ENCODE data around the gene USP25. TPM values are rescaled to one million over a fixed set of nuclear protein-coding genes. Genes with fewer than 3 reads are reported as not detected.

The USP25 gene
- total RNA-seq, 2 experiments from 2014 or later: 70.4 to 73.4 TPM

DNA sequence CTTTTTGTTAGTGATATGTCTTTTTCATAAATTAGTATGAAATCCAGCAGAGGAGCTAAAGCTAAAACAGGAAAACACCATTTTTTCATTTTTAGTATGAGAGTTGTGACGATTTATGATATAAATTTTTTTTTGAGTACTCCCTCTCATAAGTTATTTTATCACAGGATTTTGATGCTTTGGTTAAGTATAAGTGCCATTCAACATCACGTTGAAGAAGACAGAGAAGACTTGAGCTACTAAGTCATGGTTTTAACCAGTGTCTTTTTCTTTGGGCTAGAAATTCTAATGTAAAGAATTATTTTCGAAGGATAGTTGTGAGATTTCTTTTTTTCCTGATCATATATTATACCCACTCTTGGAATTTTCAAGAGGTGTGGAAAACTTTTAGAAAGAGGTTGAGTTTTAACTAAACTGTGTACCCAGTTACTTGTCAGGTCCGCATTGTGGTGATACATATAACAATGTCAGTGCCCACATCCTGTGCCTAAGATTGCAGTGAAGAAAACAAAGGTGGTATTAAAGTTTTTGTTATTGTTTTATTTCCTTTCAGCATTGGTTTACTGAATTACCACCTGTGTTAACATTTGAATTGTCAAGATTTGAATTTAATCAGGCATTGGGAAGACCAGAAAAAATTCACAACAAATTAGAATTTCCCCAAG, 93.8 kb downstream of the USP25 start:
- POLR2A ChIA-PET: interaction anchor here (0.9 kb wide), 1 partner anchor 93 kb away, joined by 3 read pairs; no protein-coding TSS in a partner anchor
- ATAC-seq (ENCODE audit: low read depth) (peak; percentile 81), DNase-seq (no peak)
- Mint-ChIP-seq H3K27ac (peak overlapping the region; percentile 68), H3K27me3 (no peaks in the 10 kb centered on the region), H3K4me3 (peak overlapping the region; percentile 37), H3K4me1 (peaks cover 22% of the 10 kb centered on the region), H3K9me3 (no peaks in the 10 kb centered on the region), H3K36me3 (peaks cover 31% of the 10 kb centered on the region)

DNA sequence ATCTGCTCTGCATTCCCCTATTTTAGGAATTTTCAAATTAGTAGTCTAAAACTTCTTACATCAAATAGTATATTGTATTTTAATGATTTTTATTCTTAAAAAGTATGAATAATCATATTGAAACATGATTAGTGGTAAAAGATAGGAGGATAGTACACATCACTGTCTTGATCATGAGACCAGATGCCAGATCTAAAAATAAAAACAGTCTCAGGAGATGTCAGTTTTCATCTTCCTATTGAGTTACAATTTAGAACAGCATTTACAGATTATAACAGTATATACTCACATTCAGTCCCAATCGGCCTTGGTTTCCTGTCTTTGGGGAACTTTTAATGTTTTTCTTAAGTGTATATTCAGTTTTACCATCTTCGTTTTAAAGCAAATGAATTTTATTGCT, 95.9 kb downstream of the USP25 start:
- no peaks in the 10 kb centered on the region for H3K9me3 Mint-ChIP-seq
- peaks cover 29% of the 10 kb centered on the region for H3K4me1 Mint-ChIP-seq
- POLR2A ChIA-PET: no interaction called here
- ATAC-seq (ENCODE audit: low read depth) (no peak), DNase-seq (no peak)
- no peak overlapping the region for H3K4me3 Mint-ChIP-seq
- peaks cover 20% of the 10 kb centered on the region for H3K36me3 Mint-ChIP-seq
- H3K27ac Mint-ChIP-seq: no peak overlapping the region
- no peaks in the 10 kb centered on the region for H3K27me3 Mint-ChIP-seq

DNA sequence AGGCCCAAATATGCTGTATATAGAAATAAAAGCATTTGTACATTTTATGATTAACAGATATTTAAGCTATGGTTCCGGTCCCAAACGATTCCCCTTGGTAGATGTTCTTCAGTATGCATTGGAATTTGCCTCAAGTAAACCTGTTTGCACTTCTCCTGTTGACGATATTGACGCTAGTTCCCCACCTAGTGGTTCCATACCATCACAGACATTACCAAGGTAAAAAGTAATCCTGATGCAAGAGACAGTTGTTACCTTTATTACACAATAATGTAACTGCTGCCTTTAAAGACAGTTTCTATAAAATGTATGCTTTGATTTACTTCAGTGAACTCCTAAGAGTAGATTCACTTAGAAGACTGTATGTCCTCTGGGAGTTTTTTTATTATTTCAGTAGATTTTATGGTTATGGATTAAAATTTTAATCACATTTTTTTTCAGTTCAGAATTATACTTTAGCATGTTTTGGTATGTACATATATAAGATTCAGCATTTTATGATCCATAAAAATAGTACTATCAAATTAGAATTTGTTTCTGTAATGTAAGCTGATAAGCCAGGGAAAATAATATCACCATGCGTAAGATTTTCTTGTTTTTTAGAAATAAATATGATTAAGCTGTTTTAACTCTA, 96.5 kb downstream of the USP25 start:
- no peak for DNase-seq
- H3K4me3 Mint-ChIP-seq: no peak overlapping the region

DNA sequence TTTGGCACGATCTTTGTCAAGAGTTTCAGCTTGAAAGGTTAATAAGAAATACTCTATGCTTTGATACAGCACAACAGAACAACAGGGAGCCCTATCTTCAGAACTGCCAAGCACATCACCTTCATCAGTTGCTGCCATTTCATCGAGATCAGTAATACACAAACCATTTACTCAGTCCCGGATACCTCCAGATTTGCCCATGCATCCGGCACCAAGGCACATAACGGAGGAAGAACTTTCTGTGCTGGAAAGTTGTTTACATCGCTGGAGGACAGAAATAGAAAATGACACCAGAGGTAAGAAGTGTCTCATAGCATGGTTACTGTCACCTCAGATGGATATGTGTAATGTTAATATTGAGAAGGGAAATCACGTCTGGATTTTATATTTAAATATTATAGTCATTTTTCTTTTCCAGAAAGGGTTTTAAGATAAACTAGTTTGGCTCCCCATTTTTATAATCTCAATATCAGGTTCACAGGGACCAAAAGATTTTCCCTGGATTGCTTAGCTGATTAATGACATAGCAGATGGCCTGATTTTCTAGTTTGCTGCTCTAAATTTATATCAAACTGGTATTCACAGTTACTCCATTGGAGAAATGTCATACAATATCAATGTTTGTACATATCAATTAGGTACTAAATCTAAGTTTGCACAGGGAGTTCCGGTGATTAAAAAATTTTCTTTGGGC, 97.3 kb downstream of the USP25 start:
- H3K27ac Mint-ChIP-seq: no peak overlapping the region
- ATAC-seq (ENCODE audit: low read depth) (no peak), DNase-seq (no peak)
- peaks cover 24% of the 10 kb centered on the region for H3K36me3 Mint-ChIP-seq
- H3K9me3 Mint-ChIP-seq: no peaks in the 10 kb centered on the region
- peaks cover 36% of the 10 kb centered on the region for H3K4me1 Mint-ChIP-seq
- H3K4me3 Mint-ChIP-seq: no peak overlapping the region
- no peaks in the 10 kb centered on the region for H3K27me3 Mint-ChIP-seq
- POLR2A ChIA-PET: no interaction called here

More for the DNA sequence above, 96.5 kb downstream of the USP25 start:
- no peaks in the 10 kb centered on the region for H3K27me3 Mint-ChIP-seq
- H3K4me1 Mint-ChIP-seq: peaks cover 32% of the 10 kb centered on the region
- peak; percentile 34 for ATAC-seq (ENCODE audit: low read depth)
- POLR2A ChIA-PET: no interaction called here
- no peaks in the 10 kb centered on the region for H3K9me3 Mint-ChIP-seq
- peaks cover 22% of the 10 kb centered on the region for H3K36me3 Mint-ChIP-seq
- no peak overlapping the region for H3K27ac Mint-ChIP-seq

DNA sequence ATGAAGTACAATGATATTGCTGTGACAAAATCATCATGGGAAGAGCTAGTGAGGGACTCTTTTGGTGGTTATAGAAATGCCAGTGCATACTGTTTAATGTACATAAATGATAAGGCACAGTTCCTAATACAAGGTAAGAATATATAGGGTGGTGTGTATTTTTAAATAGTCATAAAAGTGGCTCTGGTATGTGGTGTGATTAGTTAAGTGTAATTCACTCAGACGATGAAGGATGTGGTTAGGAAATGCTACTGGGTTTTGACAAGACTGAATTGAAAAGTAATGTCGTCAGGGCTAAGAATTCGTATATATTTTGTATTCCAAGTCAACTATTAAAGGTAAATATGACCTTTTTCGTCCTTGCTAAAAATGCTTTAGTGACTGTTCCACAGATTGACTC, 101.7 kb downstream of the USP25 start:
- no peaks in the 10 kb centered on the region for H3K9me3 Mint-ChIP-seq
- ATAC-seq (ENCODE audit: low read depth) (peak; percentile 39), DNase-seq (no peak)
- no peaks in the 10 kb centered on the region for H3K27me3 Mint-ChIP-seq
- H3K4me3 Mint-ChIP-seq: peak overlapping the region; percentile 40
- H3K4me1 Mint-ChIP-seq: peaks cover 18% of the 10 kb centered on the region
- POLR2A ChIA-PET: no interaction called here
- H3K36me3 Mint-ChIP-seq: peaks cover 20% of the 10 kb centered on the region
- peak overlapping the region; percentile 65 for H3K27ac Mint-ChIP-seq

DNA sequence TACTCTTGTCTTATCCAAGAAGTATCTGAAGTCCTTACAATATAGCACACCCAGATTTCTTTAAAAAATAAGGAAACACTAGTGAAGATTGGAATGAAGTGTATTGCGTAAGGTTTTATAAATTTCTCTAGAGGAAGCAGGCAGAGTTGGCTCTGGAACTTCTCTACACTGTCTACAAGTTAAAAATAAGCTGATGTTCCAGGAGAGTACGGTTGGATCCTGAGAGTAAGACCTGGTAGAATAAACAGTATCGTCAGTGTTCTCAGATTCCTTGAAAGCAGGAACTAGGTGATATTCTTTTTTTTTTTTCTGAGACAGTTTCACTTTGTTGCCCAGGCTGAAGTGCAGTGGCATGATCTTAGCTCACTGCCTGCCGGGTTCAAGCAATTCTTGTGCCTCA, 107.9 kb downstream of the USP25 start:
- DNase-seq (no peak), ATAC-seq (ENCODE audit: low read depth) (no peak)
- Mint-ChIP-seq H3K27me3 (no peaks in the 10 kb centered on the region), H3K4me1 (peaks cover 4% of the 10 kb centered on the region), H3K36me3 (peaks cover 7% of the 10 kb centered on the region), H3K9me3 (no peaks in the 10 kb centered on the region), H3K27ac (no peak overlapping the region), H3K4me3 (no peak overlapping the region)
- POLR2A ChIA-PET: no interaction called here

DNA sequence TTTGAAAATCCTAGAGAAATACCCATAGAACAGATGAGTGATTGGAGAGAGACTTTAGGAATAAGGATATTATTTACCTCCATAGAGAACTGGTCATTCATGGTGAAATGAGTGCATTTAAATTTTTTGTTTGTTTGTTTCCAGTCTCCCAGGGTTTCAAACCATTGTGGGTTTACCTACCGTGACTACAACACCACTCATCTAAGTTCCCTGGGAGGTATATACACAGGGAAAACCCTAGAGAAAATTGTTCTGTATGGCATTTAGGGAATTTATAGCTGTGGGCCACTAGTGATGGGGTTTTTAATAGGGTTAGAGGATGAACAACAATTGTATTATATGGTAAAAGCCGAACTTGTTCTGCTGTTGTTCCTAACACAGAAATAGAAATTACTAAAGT, 109.2 kb downstream of the USP25 start:
- no peaks in the 10 kb centered on the region for H3K27me3 Mint-ChIP-seq
- H3K36me3 Mint-ChIP-seq: peaks cover 9% of the 10 kb centered on the region
- peaks cover 4% of the 10 kb centered on the region for H3K4me1 Mint-ChIP-seq
- H3K4me3 Mint-ChIP-seq: no peak overlapping the region
- ATAC-seq (ENCODE audit: low read depth): no peak
- H3K27ac Mint-ChIP-seq: no peak overlapping the region
- POLR2A ChIA-PET: no interaction called here
- no peaks in the 10 kb centered on the region for H3K9me3 Mint-ChIP-seq
- DNase-seq: no peak

DNA sequence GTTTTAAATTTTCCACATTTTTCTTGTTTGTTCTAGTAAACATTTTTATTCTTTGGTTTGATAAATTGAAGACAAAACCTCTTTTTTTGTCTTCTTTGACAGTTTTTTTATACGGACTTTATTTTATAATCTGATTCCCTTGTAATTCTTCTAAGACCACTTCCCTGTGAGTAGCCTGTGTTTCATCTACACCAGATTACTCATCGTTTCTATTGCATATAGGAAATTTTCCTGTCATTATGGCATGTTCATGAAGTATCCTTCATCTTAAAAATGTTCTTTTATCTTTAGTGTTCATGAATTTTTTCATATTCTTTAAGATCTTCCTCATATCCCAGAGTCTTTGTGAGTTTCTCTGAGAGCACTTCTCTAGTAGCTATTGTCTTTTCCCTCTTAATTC, 109.8 kb downstream of the USP25 start:
- peaks cover 4% of the 10 kb centered on the region for H3K4me1 Mint-ChIP-seq
- DNase-seq (no peak), ATAC-seq (ENCODE audit: low read depth) (no peak)
- no peaks in the 10 kb centered on the region for H3K9me3 Mint-ChIP-seq
- no peaks in the 10 kb centered on the region for H3K27me3 Mint-ChIP-seq
- H3K4me3 Mint-ChIP-seq: no peak overlapping the region
- peaks cover 9% of the 10 kb centered on the region for H3K36me3 Mint-ChIP-seq
- H3K27ac Mint-ChIP-seq: no peak overlapping the region
- POLR2A ChIA-PET: no interaction called here

DNA sequence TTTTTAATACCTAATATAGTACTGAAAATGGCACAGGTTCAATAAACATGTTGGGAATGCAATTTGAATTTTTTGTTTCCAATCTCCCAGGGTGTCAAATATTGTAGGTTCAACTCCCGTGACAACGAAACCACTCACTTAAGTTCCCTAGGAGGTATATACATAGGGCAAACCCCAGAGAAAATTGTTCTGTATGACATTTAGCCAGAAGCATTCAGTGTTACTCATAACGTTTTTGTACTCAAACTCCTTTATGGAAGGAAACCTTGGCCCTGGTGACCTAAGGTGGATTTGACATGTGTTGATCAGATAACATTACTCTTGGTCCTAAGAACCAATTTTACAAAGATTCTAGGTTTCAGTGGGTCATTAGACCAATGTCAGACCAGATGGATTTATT, 110.6 kb downstream of the USP25 start:
- Mint-ChIP-seq H3K4me1 (peaks cover 4% of the 10 kb centered on the region), H3K27me3 (no peaks in the 10 kb centered on the region), H3K4me3 (no peak overlapping the region), H3K9me3 (no peaks in the 10 kb centered on the region), H3K27ac (no peak overlapping the region), H3K36me3 (peaks cover 7% of the 10 kb centered on the region)
- ATAC-seq (ENCODE audit: low read depth) (no peak), DNase-seq (no peak)
- POLR2A ChIA-PET: no interaction called here

DNA sequence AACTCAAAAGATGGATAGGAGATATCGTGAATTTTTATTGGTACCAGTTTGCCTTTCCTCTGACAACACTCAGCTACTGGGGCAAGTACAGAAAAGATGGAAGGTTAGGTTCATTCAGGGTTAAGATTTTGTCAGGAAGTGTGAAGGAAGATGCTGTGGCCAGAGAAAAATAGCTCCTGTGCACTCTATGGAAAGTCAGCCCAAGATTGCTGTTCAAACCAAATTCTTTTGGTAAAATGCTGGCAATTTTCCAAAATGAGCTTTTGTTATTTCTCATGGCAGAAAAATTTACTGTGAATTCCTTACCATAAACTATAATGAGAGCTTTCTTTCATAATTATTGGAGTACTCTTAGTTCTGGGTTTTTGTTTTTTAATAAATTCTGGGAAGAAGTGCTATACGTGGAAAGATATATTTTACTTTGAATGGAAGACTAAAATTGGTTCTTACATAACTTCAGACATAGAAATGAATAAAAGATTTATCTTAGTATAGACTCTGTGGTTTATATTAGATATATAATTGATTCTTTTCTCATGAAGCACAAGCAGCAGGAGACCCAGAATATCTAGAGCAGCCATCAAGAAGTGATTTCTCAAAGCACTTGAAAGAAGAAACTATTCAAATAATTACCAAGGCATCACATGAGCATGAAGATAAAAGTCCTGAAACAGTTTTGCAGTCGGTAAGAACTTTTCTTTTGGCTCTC, 112.2 kb downstream of the USP25 start:
- Mint-ChIP-seq H3K4me3 (no peak overlapping the region), H3K9me3 (no peaks in the 10 kb centered on the region), H3K27ac (no peak overlapping the region), H3K36me3 (peaks cover 4% of the 10 kb centered on the region), H3K27me3 (no peaks in the 10 kb centered on the region), H3K4me1 (peaks cover 7% of the 10 kb centered on the region)
- DNase-seq (no peak), ATAC-seq (ENCODE audit: low read depth) (no peak)
- POLR2A ChIA-PET: no interaction called here

DNA sequence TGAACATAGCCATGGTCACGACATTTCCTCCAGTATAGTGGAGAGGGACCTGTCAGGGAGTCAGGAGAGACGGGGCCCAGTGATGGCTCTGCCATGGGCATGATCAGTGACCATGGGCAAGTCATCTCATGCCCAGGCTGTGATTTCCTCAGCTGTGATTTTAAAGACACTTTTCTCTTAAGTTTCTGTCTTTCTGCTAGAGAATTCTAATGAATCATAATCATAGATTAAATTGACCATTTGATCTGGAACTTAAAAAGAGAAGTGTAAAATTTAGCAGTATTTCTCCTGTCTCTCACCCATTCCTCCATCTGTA, 112.7 kb downstream of the USP25 start:
- Mint-ChIP-seq H3K4me1 (peaks cover 4% of the 10 kb centered on the region), H3K27me3 (no peaks in the 10 kb centered on the region), H3K9me3 (no peaks in the 10 kb centered on the region), H3K27ac (no peak overlapping the region), H3K36me3 (peaks cover 4% of the 10 kb centered on the region), H3K4me3 (no peak overlapping the region)
- POLR2A ChIA-PET: no interaction called here
- ATAC-seq (ENCODE audit: low read depth): no peak
- DNase-seq: no peak

DNA sequence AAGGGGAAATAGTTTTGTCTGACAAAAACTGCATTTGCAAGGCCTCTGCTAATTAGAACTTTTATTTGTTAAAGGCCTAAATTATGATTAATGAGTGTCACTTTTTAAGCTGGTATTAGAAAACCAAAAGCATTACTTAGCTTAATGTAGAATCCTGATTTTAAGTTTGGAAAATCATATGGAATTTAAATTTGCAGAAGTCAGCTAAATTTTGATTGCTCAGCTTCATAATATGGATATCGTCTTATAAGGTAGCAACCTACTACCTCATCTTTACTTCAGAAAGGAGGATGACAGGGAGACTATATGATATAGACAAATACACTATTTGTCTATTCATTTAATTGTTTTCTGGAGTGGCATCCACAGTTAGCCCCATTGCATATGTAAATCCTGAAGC, 114.0 kb downstream of the USP25 start:
- Mint-ChIP-seq H3K4me1 (peaks cover 3% of the 10 kb centered on the region), H3K4me3 (no peak overlapping the region), H3K9me3 (no peaks in the 10 kb centered on the region), H3K27me3 (no peaks in the 10 kb centered on the region), H3K36me3 (peaks cover 3% of the 10 kb centered on the region), H3K27ac (no peak overlapping the region)
- POLR2A ChIA-PET: no interaction called here
- ATAC-seq (ENCODE audit: low read depth) (no peak), DNase-seq (no peak)

DNA sequence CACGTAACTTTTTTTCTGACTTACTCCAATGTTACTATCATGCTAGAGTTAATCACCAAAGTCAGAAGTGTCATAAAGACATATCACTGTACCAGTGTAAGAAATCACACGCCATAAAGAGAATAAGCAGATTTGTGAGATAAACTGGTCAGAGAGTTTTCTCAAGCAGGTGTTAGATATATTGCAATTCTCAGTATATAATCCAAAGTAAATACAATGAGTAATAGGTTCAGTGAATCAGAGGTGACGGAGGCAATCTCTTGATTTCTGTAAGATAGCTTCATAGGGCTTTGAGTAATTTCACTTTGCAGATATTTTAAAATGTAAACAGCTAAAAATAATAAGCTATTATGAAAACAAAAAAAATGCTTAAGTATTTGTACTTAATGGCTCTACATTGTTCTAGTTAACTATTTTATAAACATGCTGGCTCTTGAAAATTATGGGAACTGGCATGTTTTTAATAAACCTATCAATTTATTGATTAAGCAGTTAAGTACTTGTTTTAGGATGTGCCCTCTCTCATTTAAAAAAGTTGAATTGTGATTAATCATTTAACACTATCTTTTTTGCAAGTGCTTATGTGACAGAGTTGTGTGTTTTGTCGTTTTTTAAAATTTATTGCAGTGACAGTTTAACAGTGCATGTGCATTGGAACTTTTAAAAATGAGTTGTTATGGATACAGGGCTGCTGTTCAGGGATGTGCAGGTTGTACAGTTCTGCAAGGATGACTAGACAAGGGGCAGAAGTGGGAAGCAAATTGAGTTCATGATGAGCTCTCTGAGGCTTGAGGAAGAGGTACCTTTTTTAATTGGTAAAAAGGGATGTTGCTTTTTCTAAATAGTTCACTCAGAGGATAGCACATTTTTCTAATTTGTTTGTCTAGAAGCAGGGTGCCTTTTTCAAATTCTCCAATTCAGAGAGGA, 119.1 kb downstream of the USP25 start:
- Mint-ChIP-seq H3K36me3 (peaks cover 2% of the 10 kb centered on the region), H3K4me3 (no peak overlapping the region), H3K27ac (no peak overlapping the region)

More for the DNA sequence above, 119.1 kb downstream of the USP25 start:
- Mint-ChIP-seq H3K9me3 (no peaks in the 10 kb centered on the region), H3K4me1 (peaks cover 5% of the 10 kb centered on the region), H3K27me3 (no peaks in the 10 kb centered on the region)
- ATAC-seq (ENCODE audit: low read depth) (no peak), DNase-seq (no peak)
- POLR2A ChIA-PET: no interaction called here
